Upper lobe of left lung (tissue), 4 donors: ENCODE measurements around the gene TFCP2L1.

ENCODE experiments used
- CTCF ChIP-seq, 6 experiments: fragments of 450-650 bp in 4 of 6; fragments of 200-600 bp in 2 of 6; sonication (generic) in 2 of 6; IDR thresholded peaks; one replicate each; pipeline ENCODE4 v1.5.1; 2016 to 2019; ENCODE audit warnings: antibody characterized with exemption in 6 of 6
- EP300 ChIP-seq, 4 donors: sonication (generic); formaldehyde crosslinking; IDR thresholded peaks; one replicate each; pipeline ENCODE4 v1.5.1; 2017; ENCODE audit warnings: antibody characterized with exemption in 4 of 4, control low read depth in 2 of 4
- POLR2AphosphoS5 ChIP-seq, 2 donors: sonication (generic); formaldehyde crosslinking; IDR thresholded peaks; one replicate each; pipeline ENCODE4 v1.5.1; 2017; ENCODE audit warnings: antibody characterized with exemption in 2 of 2

- TF ChIP-seq CTCF (IDR thresholded peaks at IDR 0.05) (no peak), POLR2AphosphoS5 (IDR thresholded peaks at IDR 0.05) (no peak), EP300 (IDR thresholded peaks at IDR 0.05) (no peak)
These were observed 112.5 kb downstream of the TFCP2L1 start for GRCh38 chr2:121172456-121172855.
